H9 (cell line): ENCODE measurements around the gene ABI3. TPM values are rescaled to one million over a fixed set of nuclear protein-coding genes. Genes with fewer than 3 reads are reported as not detected.
"Not testable (repeated sequence)": the region's sequence is repeated elsewhere in the genome, so short reads cannot be mapped to it uniquely, and the experiment has no call there.

Experiments
- DNase-seq: peaks from one replicate; pipeline ENCODE4 v3.0.0-alpha.2; 2017
- H2AFZ ChIP-seq: one replicate; pipeline ENCODE4 v1.6.1; 2013; ENCODE audit warnings: mild to moderate bottlenecking, low read length, control low read depth, moderate library complexity
- H2AK5ac ChIP-seq: 2 replicates; pipeline ENCODE4 v1.6.1; 2013; ENCODE audit warnings: low read length, control low read depth, mixed read lengths; ENCODE audit not compliant: insufficient read length
- H2BK120ac ChIP-seq: one replicate; pipeline ENCODE4 v1.6.1; 2013; ENCODE audit warnings: low read depth, mild to moderate bottlenecking, low read length, control low read depth, inconsistent platforms; ENCODE audit not compliant: poor library complexity, severe bottlenecking
- H2BK12ac ChIP-seq: 2 replicates; pipeline ENCODE4 v1.6.1; 2013; ENCODE audit warnings: low read length, control low read depth, mixed read lengths, low read depth; ENCODE audit not compliant: insufficient read length
- H2BK15ac ChIP-seq: 2 replicates; pipeline ENCODE4 v1.6.1; 2013; ENCODE audit warnings: low read depth, low read length, control low read depth
- H2BK20ac ChIP-seq: one replicate; pipeline ENCODE4 v1.6.1; 2013; ENCODE audit warnings: low read depth, mild to moderate bottlenecking, low read length, control low read depth, inconsistent platforms; ENCODE audit not compliant: poor library complexity, severe bottlenecking
- H2BK5ac ChIP-seq: 2 replicates; pipeline ENCODE4 v1.6.1; 2013; ENCODE audit warnings: low read length, control low read depth, mixed read lengths; ENCODE audit not compliant: insufficient read length
- H3K14ac ChIP-seq: 2 replicates; pipeline ENCODE4 v1.6.1; 2013; ENCODE audit warnings: low read length, control low read depth; ENCODE audit not compliant: insufficient read depth
- H3K18ac ChIP-seq: 2 replicates; pipeline ENCODE4 v1.6.1; 2013; ENCODE audit warnings: low read depth, mild to moderate bottlenecking, mixed read lengths, low read length, control low read depth; ENCODE audit not compliant: insufficient read length
- H3K23ac ChIP-seq: 2 replicates; pipeline ENCODE4 v1.6.1; 2013; ENCODE audit warnings: low read length, control low read depth, mixed read lengths, low read depth; ENCODE audit not compliant: insufficient read length
- H3K23me2 ChIP-seq: 2 replicates; pipeline ENCODE4 v1.6.1; 2013; ENCODE audit warnings: low read depth, mild to moderate bottlenecking, mixed read lengths, low read length, control low read depth; ENCODE audit not compliant: insufficient read length, poor library complexity, severe bottlenecking
- H3K27ac ChIP-seq: 2 replicates; pipeline ENCODE4 v1.5.1; 2013; ENCODE audit warnings: low read length, control low read depth, mixed read lengths, low read depth; ENCODE audit not compliant: insufficient read length
- H3K27me3 ChIP-seq: 2 replicates; pipeline ENCODE4 v1.6.1; 2013; ENCODE audit warnings: low read length, control low read depth, inconsistent platforms; ENCODE audit not compliant: insufficient read depth
- H3K4ac ChIP-seq: 2 replicates; pipeline ENCODE4 v1.6.1; 2013; ENCODE audit warnings: low read depth, mild to moderate bottlenecking, control low read depth, inconsistent platforms, low read length, moderate library complexity
- H3K4me1 ChIP-seq: 2 replicates; pipeline ENCODE4 v1.6.1; 2013; ENCODE audit warnings: low read length, control low read depth, inconsistent platforms; ENCODE audit not compliant: insufficient read depth
- H3K4me2 ChIP-seq: 2 replicates; pipeline ENCODE4 v1.6.1; 2013; ENCODE audit warnings: low read length, control low read depth, mixed read lengths; ENCODE audit not compliant: insufficient read length, insufficient read depth
- H3K56ac ChIP-seq: 2 replicates; pipeline ENCODE4 v1.6.1; 2013; ENCODE audit warnings: low read depth, mild to moderate bottlenecking, mixed read lengths, low read length, control low read depth; ENCODE audit not compliant: insufficient read length
- H3K79me1 ChIP-seq: 2 replicates; pipeline ENCODE4 v1.6.1; 2013; ENCODE audit warnings: low read depth, mild to moderate bottlenecking, moderate library complexity, low read length, control low read depth, inconsistent platforms; ENCODE audit not compliant: insufficient read depth, poor library complexity, severe bottlenecking
- H3K79me2 ChIP-seq: 2 replicates; pipeline ENCODE4 v1.6.1; 2013; ENCODE audit warnings: low read length, control low read depth, inconsistent platforms; ENCODE audit not compliant: insufficient read depth
- H3K9ac ChIP-seq: 2 replicates; pipeline ENCODE4 v1.6.1; 2013; ENCODE audit warnings: low read length, control low read depth, mixed read lengths; ENCODE audit not compliant: insufficient read length; ENCODE audit errors: extremely low read depth
- H3K9me3 ChIP-seq: one replicate; pipeline ENCODE4 v1.6.1; 2013; ENCODE audit warnings: low read depth, low read length, inconsistent platforms; ENCODE audit not compliant: control insufficient read depth
- H3T11ph ChIP-seq: one replicate; pipeline ENCODE4 v1.6.1; 2013; ENCODE audit warnings: mild to moderate bottlenecking, low read length, control low read depth, inconsistent platforms
- H4K20me1 ChIP-seq: one replicate; pipeline ENCODE4 v1.6.1; 2013; ENCODE audit not compliant: control insufficient read depth, insufficient read length, insufficient read depth
- H4K5ac ChIP-seq: 2 replicates; pipeline ENCODE4 v1.6.1; 2013; ENCODE audit warnings: low read depth, mild to moderate bottlenecking, mixed read lengths, low read length, control low read depth; ENCODE audit not compliant: insufficient read length
- H4K8ac ChIP-seq: replicated peaks from 2 replicates; pipeline ENCODE4 v1.6.1; 2013; ENCODE audit warnings: low read length, control low read depth, mixed read lengths, low read depth; ENCODE audit not compliant: insufficient read length
- H4K91ac ChIP-seq: 2 replicates; pipeline ENCODE4 v1.6.1; 2013; ENCODE audit warnings: low read depth, mild to moderate bottlenecking, moderate library complexity, mixed read lengths, low read length, control low read depth; ENCODE audit not compliant: insufficient read length
- H3K27ac Mint-ChIP-seq, 3 experiments: 2 replicates in 2 of 3; 3 replicates in 1 of 3; pipeline ENCODE4 v1.8.0; 2020 to 2021; ENCODE audit warnings: mixed read lengths in 3 of 3, mild to moderate bottlenecking in 1 of 3, moderate library complexity in 1 of 3
- H3K27me3 Mint-ChIP-seq: 2 replicates; pipeline ENCODE4 v1.8.0; 2021; ENCODE audit warnings: low read depth, mild to moderate bottlenecking, moderate library complexity, mixed read lengths
- H3K36me3 Mint-ChIP-seq, 3 experiments: 2 replicates in 2 of 3; 3 replicates in 1 of 3; pipeline ENCODE4 v1.8.0; 2020 to 2021; ENCODE audit warnings: low read depth in 3 of 3, mixed read lengths in 3 of 3; ENCODE audit not compliant: insufficient read depth in 1 of 3
- H3K4me1 Mint-ChIP-seq, 2 experiments: 2 replicates each; pipeline ENCODE4 v1.8.0; 2020; ENCODE audit warnings: mixed read lengths in 2 of 2
- H3K4me3 Mint-ChIP-seq, 2 experiments: 2 replicates in 1 of 2; 3 replicates in 1 of 2; pipeline ENCODE4 v1.8.0; 2020 to 2021; ENCODE audit warnings: mild to moderate bottlenecking in 2 of 2, mixed read lengths in 2 of 2, moderate library complexity in 1 of 2
- H3K9me3 Mint-ChIP-seq, 2 experiments: 2 replicates in 1 of 2; 3 replicates in 1 of 2; pipeline ENCODE4 v1.8.0; 2020; ENCODE audit warnings: mild to moderate bottlenecking in 2 of 2, mixed read lengths in 2 of 2, moderate library complexity in 1 of 2
- WGBS: extraction: QIAGEN DNeasy Blood & Tissue Kit; methylation state at CpG from one replicate; pipeline ENCODE4 v1.1.7; 2013; ENCODE audit warnings: missing lambda C conversion rate, low lambda C conversion rate, mixed read lengths; ENCODE audit not compliant: insufficient read length; ENCODE audit errors: extremely low coverage; 5-methylcytosine and 5-hydroxymethylcytosine counted together
- total RNA-seq: library from RNA; stranded (reverse); gene quantifications from 2 replicates; pipeline ENCODE4 v1.2.1, GENCODE V29; 2021

ABI3 gene
- total RNA-seq, 1 experiment from 2014 or later = 2.1 TPM

GRCh38 chr17:49185381-49185780 lies 25.1 kb upstream of the ABI3 start:
- not testable (repeated sequence) for H2BK15ac ChIP-seq, H3T11ph ChIP-seq, H3K9ac ChIP-seq, H2BK5ac ChIP-seq, H3K14ac ChIP-seq, H2BK12ac ChIP-seq, H2AK5ac ChIP-seq, H4K8ac ChIP-seq, H3K23ac ChIP-seq, H2BK120ac ChIP-seq, H3K18ac ChIP-seq, H4K91ac ChIP-seq, DNase-seq, H3K4me3 Mint-ChIP-seq, H2BK20ac ChIP-seq, H2AFZ ChIP-seq, H3K4me1 ChIP-seq, H3K27me3 ChIP-seq, H3K4ac ChIP-seq, H3K27ac ChIP-seq, H3K56ac ChIP-seq, H3K23me2 ChIP-seq, H3K79me2 ChIP-seq, H4K20me1 ChIP-seq, H3K79me1 ChIP-seq, H3K4me1 Mint-ChIP-seq, H4K5ac ChIP-seq, H3K27ac Mint-ChIP-seq, H3K4me2 ChIP-seq, H3K9me3 ChIP-seq
- Mint-ChIP-seq H3K27me3 (peaks cover 12% of the 10 kb centered on the region), H3K9me3 (peaks cover 25 to 28% of the 10 kb centered on the region in 2 experiments), H3K36me3 (peaks cover 10 to 23% (median 13%) of the 10 kb centered on the region in 3 experiments)
- no CpG with 5 or more reads among the region's 1 CpG for WGBS
